Stimulated activated CD4-positive, alpha-beta T cell treated with anti-CD3 and anti-CD28 coated beads, Interleukin-15, amount 100 ng/mL, for 1 hour (primary cell): Measurements from ENCODE around the gene ATP11C.

ENCODE experiments used
- DNase-seq, 2 donors: peaks; one replicate each; pipeline ENCODE4 v3.0.0-alpha.2; 2020; ENCODE audit warnings: low read depth in 1 of 2, low spot score in 1 of 2

ATP11C gene

GRCh38 chrX:139811942-139812629 is 120.8 kb downstream of the ATP11C start:
- no peak for DNase-seq

- DNase-seq = no peak
Observed at GRCh38 chrX:139804482-139804881, 128.4 kb downstream of the ATP11C start.

- no peak for DNase-seq
Observed at GRCh38 chrX:139803224-139803623, 129.6 kb downstream of the ATP11C start.

- no peak for DNase-seq
Observed at GRCh38 chrX:139802048-139802447, 130.8 kb downstream of the ATP11C start.

GRCh38 chrX:139801397-139801813 is 131.4 kb downstream of the ATP11C start:
- no peak for DNase-seq

- no peak for DNase-seq
Observed at GRCh38 chrX:139798701-139799100, 134.2 kb downstream of the ATP11C start.

- DNase-seq = no peak
Observed at GRCh38 chrX:139795196-139795595, 137.7 kb downstream of the ATP11C start.

GRCh38 chrX:139787601-139788000 is 145.3 kb downstream of the ATP11C start:
- no peak for DNase-seq

GRCh38 chrX:139784807-139785206 is 148.0 kb downstream of the ATP11C start:
- DNase-seq = no peak

- no peak for DNase-seq
Observed at GRCh38 chrX:139783959-139784358, 148.9 kb downstream of the ATP11C start.

- no peak for DNase-seq
Observed at GRCh38 chrX:139783030-139783429, 149.8 kb downstream of the ATP11C start.

- no peak for DNase-seq
Observed at GRCh38 chrX:139776599-139776998, 156.3 kb downstream of the ATP11C start.

GRCh38 chrX:139770366-139770765 is 162.5 kb downstream of the ATP11C start:
- DNase-seq = no peak

- DNase-seq = no peak
Observed at GRCh38 chrX:139766545-139766983, 166.3 kb downstream of the ATP11C start.

- DNase-seq = no peak
Observed at GRCh38 chrX:139762400-139763183, 170.3 kb downstream of the ATP11C start.

GRCh38 chrX:139759637-139760036 is 173.2 kb downstream of the ATP11C start:
- no peak for DNase-seq

- no peak for DNase-seq
Observed at GRCh38 chrX:139758809-139759208, 174.0 kb downstream of the ATP11C start.

GRCh38 chrX:139758250-139758649 is 174.6 kb downstream of the ATP11C start:
- no peak for DNase-seq

- DNase-seq = no peak
Observed at GRCh38 chrX:139751053-139751452, 181.8 kb downstream of the ATP11C start.

GRCh38 chrX:139750390-139750789 is 182.5 kb downstream of the ATP11C start:
- no peak for DNase-seq

GRCh38 chrX:139739138-139739537 is 193.7 kb downstream of the ATP11C start:
- no peak for DNase-seq

GRCh38 chrX:139738581-139738980 is 194.3 kb downstream of the ATP11C start:
- DNase-seq = no peak

GRCh38 chrX:139736151-139736550 is 196.7 kb downstream of the ATP11C start:
- no peak for DNase-seq
